ENCODE results near the gene TRAPPC6A.

TRAPPC6A gene

DNA sequence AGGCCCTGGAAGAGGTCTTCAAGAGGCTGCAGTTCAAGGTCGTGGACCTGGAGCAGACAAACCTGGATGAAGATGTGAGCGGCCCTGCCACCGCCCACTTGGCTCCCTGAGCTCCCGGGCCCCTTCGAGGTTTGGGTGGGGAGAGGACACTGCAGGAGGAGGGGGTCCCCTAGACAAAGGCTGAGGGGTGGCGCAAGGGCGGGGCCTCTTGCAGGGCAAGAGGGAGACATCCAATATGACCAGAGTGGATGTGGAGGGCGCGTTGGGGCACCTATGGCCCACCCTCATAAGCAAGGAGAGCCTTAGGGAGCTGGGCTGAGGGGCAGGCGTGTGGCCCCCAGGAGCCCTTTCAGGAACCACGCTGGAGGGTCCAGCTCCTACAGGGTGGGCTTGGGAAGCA lies 37.5 kb downstream of the TRAPPC6A start:
- H3K9me3 ChIP-seq (ENCODE audit: control insufficient read depth, insufficient read depth, low read length), result no peaks in the 10 kb centered on the region
- H3K4me3 ChIP-seq (ENCODE audit: low read depth, low read length), result no peak overlapping the region
- H3K4me1 ChIP-seq (ENCODE audit: control insufficient read depth, insufficient read depth, low read length), result peaks cover 3% of the 10 kb centered on the region
- no peaks in the 10 kb centered on the region for H3K27me3 ChIP-seq (ENCODE audit: control insufficient read depth, insufficient read depth, low read length)
- H3K9ac ChIP-seq (ENCODE audit: low read depth, low read length), result no peak overlapping the region
- H3K36me3 ChIP-seq (ENCODE audit: control insufficient read depth, insufficient read depth, low read length), result peaks cover 28% of the 10 kb centered on the region

GRCh38 chr19:45140144-45140503 lies 37.9 kb downstream of the TRAPPC6A start:
- H3K4me3 ChIP-seq (ENCODE audit: low read depth, low read length), result no peak overlapping the region
- H3K4me1 ChIP-seq (ENCODE audit: control insufficient read depth, insufficient read depth, low read length), result peaks cover 3% of the 10 kb centered on the region
- H3K9ac ChIP-seq (ENCODE audit: low read depth, low read length), result no peak overlapping the region
- peaks cover 24% of the 10 kb centered on the region for H3K36me3 ChIP-seq (ENCODE audit: control insufficient read depth, insufficient read depth, low read length)
- no peaks in the 10 kb centered on the region for H3K9me3 ChIP-seq (ENCODE audit: control insufficient read depth, insufficient read depth, low read length)
- no peaks in the 10 kb centered on the region for H3K27me3 ChIP-seq (ENCODE audit: control insufficient read depth, insufficient read depth, low read length)

- no peaks in the 10 kb centered on the region for H3K27me3 ChIP-seq (ENCODE audit: control insufficient read depth, insufficient read depth, low read length)
- no peaks in the 10 kb centered on the region for H3K9me3 ChIP-seq (ENCODE audit: control insufficient read depth, insufficient read depth, low read length)
- no peak overlapping the region for H3K9ac ChIP-seq (ENCODE audit: low read depth, low read length)
These were observed 38.5 kb downstream of the TRAPPC6A start for GRCh38 chr19:45139286-45140143.

GRCh38 chr19:45138303-45138751 lies 39.7 kb downstream of the TRAPPC6A start:
- Histone ChIP-seq H3K9me3 (ENCODE audit: control insufficient read depth, insufficient read depth, low read length) (no peaks in the 10 kb centered on the region), H3K9ac (ENCODE audit: low read depth, low read length) (no peak overlapping the region), H3K4me3 (ENCODE audit: low read depth, low read length) (no peak overlapping the region), H3K4me1 (ENCODE audit: control insufficient read depth, insufficient read depth, low read length) (peaks cover 3% of the 10 kb centered on the region), H3K27me3 (ENCODE audit: control insufficient read depth, insufficient read depth, low read length) (no peaks in the 10 kb centered on the region), H3K36me3 (ENCODE audit: control insufficient read depth, insufficient read depth, low read length) (peaks cover 24% of the 10 kb centered on the region)

More at GRCh38 chr19:45139286-45140143, 38.5 kb downstream of the TRAPPC6A start:
- H3K4me1 ChIP-seq (ENCODE audit: control insufficient read depth, insufficient read depth, low read length), result peaks cover 3% of the 10 kb centered on the region
- H3K36me3 ChIP-seq (ENCODE audit: control insufficient read depth, insufficient read depth, low read length), result peaks cover 24% of the 10 kb centered on the region
- H3K4me3 ChIP-seq (ENCODE audit: low read depth, low read length), result no peak overlapping the region

DNA sequence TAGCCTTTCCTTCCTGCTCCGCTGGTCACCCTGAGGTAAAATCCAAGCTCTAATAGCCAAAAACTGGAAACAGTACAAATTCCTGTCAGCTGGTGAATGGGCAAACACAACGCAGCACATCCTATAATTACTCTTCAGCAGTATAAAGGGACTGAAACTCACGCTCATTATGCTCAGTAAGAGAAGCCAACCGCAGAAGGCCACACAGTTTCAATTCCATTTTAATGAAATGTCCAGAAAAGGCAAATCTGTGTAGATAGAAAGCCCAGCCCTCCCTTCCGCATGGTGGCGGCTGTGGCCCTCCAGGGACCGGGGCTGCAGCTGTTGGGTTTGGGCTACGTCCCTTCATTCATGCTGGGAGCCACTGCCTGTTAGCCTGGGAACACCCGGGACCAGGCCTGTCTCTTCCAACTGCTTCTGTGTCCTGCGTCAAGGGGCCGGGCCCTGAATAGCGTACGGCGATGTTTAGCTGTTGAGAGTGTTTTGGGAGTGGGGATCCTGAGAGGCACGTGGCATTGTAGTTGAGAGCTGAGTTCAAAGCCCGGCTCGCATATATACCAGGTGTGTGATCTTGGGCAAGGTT lies 40.8 kb downstream of the TRAPPC6A start:
- Histone ChIP-seq H3K4me1 (ENCODE audit: control insufficient read depth, insufficient read depth, low read length) (peaks cover 3% of the 10 kb centered on the region), H3K9me3 (ENCODE audit: control insufficient read depth, insufficient read depth, low read length) (no peaks in the 10 kb centered on the region), H3K9ac (ENCODE audit: low read depth, low read length) (no peak overlapping the region), H3K36me3 (ENCODE audit: control insufficient read depth, insufficient read depth, low read length) (peaks cover 15% of the 10 kb centered on the region), H3K4me3 (ENCODE audit: low read depth, low read length) (no peak overlapping the region), H3K27me3 (ENCODE audit: control insufficient read depth, insufficient read depth, low read length) (no peaks in the 10 kb centered on the region)

DNA sequence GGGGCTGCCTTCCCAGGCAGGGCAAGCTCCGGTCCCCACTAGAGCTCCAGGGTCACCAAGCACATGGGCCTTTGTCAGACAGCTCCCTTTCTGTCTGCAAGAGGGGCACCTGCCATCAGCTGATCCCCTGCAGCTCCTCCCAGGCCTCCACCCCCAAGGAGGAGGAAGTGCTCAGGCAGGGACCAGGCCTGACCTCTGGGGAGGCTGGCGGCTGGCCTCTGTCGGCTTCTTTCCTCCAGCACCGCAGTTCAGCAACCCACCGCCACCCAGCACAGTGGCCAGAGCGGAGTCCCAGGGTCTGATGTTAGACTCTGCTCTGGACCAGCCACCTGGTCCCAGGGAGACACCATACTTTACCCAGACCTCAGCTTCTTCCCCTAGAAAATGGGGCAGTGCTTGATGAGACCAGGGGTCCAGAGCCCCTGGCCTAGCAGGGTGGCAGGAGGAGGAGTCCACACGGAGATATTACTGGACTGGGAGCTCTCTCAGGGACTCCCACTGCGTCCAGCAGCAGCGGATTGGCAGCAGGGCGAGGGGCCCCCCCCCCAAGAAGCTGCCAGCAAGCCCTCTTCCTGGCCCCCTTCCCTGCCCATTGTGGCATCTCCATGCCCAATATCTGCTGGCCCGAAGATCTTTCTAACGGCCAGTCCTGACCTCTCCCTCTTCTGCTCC lies 41.4 kb downstream of the TRAPPC6A start:
- no peaks in the 10 kb centered on the region for H3K27me3 ChIP-seq (ENCODE audit: control insufficient read depth, insufficient read depth, low read length)
- peaks cover 10% of the 10 kb centered on the region for H3K36me3 ChIP-seq (ENCODE audit: control insufficient read depth, insufficient read depth, low read length)
- H3K9ac ChIP-seq (ENCODE audit: low read depth, low read length), result peak overlapping the region; percentile 65
- no peak overlapping the region for H3K4me3 ChIP-seq (ENCODE audit: low read depth, low read length)
- H3K4me1 ChIP-seq (ENCODE audit: control insufficient read depth, insufficient read depth, low read length), result peaks cover 3% of the 10 kb centered on the region
- no peaks in the 10 kb centered on the region for H3K9me3 ChIP-seq (ENCODE audit: control insufficient read depth, insufficient read depth, low read length)

DNA sequence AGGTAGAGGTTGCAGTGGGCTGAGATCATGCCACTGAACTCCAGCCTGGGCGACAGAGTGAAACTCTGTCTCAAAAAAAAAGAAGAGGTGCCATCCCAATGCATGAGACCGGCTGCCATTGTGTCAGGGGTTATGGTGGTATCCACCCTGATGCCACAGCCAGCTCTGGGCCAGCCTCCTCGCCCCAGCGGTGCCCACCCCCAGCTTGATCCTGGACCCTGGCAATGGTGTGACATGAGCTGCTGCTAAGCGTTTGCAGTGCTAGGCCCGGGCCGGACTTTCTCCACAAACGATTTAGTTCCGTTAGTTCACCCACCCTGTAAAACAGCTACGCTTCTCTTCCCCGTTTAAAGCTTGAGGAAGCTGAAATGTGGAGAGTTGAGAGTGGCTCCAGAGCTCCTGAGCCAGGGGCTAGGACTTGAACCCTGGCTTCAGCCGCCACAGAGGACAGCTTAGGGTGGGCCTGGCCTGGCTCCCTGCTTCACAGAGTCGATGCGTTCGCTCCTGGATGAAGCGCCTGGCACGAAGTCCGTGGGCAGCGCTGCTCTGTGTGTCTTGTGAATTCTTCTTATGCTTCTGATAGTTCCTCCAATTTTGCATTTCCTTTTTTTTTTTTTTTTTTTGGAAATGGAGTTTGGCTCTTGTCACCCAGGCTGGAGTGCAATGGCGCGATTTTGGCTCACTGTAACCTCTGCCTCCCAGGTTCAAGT lies 42.7 kb downstream of the TRAPPC6A start:
- Histone ChIP-seq H3K4me1 (ENCODE audit: control insufficient read depth, insufficient read depth, low read length) (peaks cover 8% of the 10 kb centered on the region), H3K4me3 (ENCODE audit: low read depth, low read length) (no peak overlapping the region), H3K9me3 (ENCODE audit: control insufficient read depth, insufficient read depth, low read length) (no peaks in the 10 kb centered on the region), H3K9ac (ENCODE audit: low read depth, low read length) (no peak overlapping the region), H3K36me3 (ENCODE audit: control insufficient read depth, insufficient read depth, low read length) (peaks cover under 1% of the 10 kb centered on the region), H3K27me3 (ENCODE audit: control insufficient read depth, insufficient read depth, low read length) (no peaks in the 10 kb centered on the region)

- Histone ChIP-seq H3K9ac (ENCODE audit: low read depth, low read length) (no peak overlapping the region), H3K4me3 (ENCODE audit: low read depth, low read length) (no peak overlapping the region), H3K9me3 (ENCODE audit: control insufficient read depth, insufficient read depth, low read length) (no peaks in the 10 kb centered on the region), H3K36me3 (ENCODE audit: control insufficient read depth, insufficient read depth, low read length) (no peaks in the 10 kb centered on the region), H3K4me1 (ENCODE audit: control insufficient read depth, insufficient read depth, low read length) (peaks cover 8% of the 10 kb centered on the region), H3K27me3 (ENCODE audit: control insufficient read depth, insufficient read depth, low read length) (no peaks in the 10 kb centered on the region)
These were observed 44.4 kb downstream of the TRAPPC6A start for GRCh38 chr19:45133661-45134060.

GRCh38 chr19:45130888-45131615 lies 47.0 kb downstream of the TRAPPC6A start:
- H3K9ac ChIP-seq (ENCODE audit: low read depth, low read length), result no peak overlapping the region
- no peaks in the 10 kb centered on the region for H3K36me3 ChIP-seq (ENCODE audit: control insufficient read depth, insufficient read depth, low read length)
- no peaks in the 10 kb centered on the region for H3K9me3 ChIP-seq (ENCODE audit: control insufficient read depth, insufficient read depth, low read length)
- peaks cover 5% of the 10 kb centered on the region for H3K4me1 ChIP-seq (ENCODE audit: control insufficient read depth, insufficient read depth, low read length)
- H3K4me3 ChIP-seq (ENCODE audit: low read depth, low read length), result no peak overlapping the region
- H3K27me3 ChIP-seq (ENCODE audit: control insufficient read depth, insufficient read depth, low read length), result no peaks in the 10 kb centered on the region

DNA sequence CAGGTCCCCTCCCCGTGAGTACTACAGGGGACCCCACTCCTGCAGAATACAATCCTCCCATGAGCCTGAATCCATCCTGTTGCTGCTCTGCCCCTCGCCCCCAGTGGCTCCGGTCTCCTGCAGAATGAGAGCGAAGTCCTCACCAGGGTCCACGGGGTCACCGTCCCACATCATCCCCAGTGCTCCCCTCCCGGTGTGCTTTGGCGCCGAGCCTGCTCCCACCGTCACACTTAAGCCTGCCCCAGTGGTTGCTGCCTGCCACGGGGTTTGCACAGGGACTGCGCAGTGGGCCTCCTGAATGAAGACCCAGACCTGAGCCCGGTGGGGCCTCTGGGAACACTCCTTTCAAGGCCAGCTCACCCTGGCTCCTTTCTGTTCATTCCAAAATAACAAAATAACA lies 47.8 kb downstream of the TRAPPC6A start:
- Histone ChIP-seq H3K9ac (ENCODE audit: low read depth, low read length) (no peak overlapping the region), H3K9me3 (ENCODE audit: control insufficient read depth, insufficient read depth, low read length) (no peaks in the 10 kb centered on the region), H3K27me3 (ENCODE audit: control insufficient read depth, insufficient read depth, low read length) (no peaks in the 10 kb centered on the region), H3K4me1 (ENCODE audit: control insufficient read depth, insufficient read depth, low read length) (peaks cover 5% of the 10 kb centered on the region), H3K4me3 (ENCODE audit: low read depth, low read length) (no peak overlapping the region), H3K36me3 (ENCODE audit: control insufficient read depth, insufficient read depth, low read length) (no peaks in the 10 kb centered on the region)

DNA sequence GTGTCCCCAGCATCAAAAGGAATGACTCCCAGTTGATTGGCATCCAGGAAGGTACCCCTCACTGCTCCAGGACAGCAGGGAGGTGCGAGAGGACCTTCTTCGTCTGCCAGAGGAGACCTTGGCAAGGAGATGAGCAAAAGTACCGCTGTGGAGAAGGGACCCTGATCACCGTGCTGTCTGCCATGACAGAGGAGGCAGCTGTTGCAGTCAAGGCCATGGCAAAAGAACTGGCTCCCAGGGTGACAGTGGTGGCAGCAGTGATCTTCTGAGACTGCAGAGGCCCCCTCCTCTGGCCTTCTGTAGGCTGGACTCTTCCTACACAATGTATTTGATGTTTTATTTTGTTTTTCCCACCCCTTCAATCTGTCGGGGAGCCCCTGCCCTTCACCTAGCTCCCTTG lies 49.2 kb downstream of the TRAPPC6A start:
- Histone ChIP-seq H3K9ac (ENCODE audit: low read depth, low read length) (no peak overlapping the region), H3K4me3 (ENCODE audit: low read depth, low read length) (no peak overlapping the region), H3K4me1 (ENCODE audit: control insufficient read depth, insufficient read depth, low read length) (peaks cover 5% of the 10 kb centered on the region), H3K9me3 (ENCODE audit: control insufficient read depth, insufficient read depth, low read length) (no peaks in the 10 kb centered on the region), H3K27me3 (ENCODE audit: control insufficient read depth, insufficient read depth, low read length) (no peaks in the 10 kb centered on the region), H3K36me3 (ENCODE audit: control insufficient read depth, insufficient read depth, low read length) (no peaks in the 10 kb centered on the region)

Data from iPS-15b (cell line).